DND-41 (cell line): ENCODE results near the gene GCHFR.

Experiments
- EZH2 ChIP-seq: IDR thresholded peaks from 3 replicates; pipeline ENCODE4 v1.6.1; 2012; ENCODE audit warnings: borderline replicate concordance, low read depth, mild to moderate bottlenecking, moderate library complexity, low read length, inconsistent platforms; ENCODE audit not compliant: severe bottlenecking
- TF ChIP-seq, protein P1 (sequence below): IDR thresholded peaks from 2 replicates; pipeline ENCODE4 v1.5.1; 2012; ENCODE audit warnings: borderline replicate concordance, low read length, moderate library complexity, mild to moderate bottlenecking; ENCODE audit not compliant: poor library complexity, severe bottlenecking; ENCODE audit errors: extremely low read depth

DNA sequence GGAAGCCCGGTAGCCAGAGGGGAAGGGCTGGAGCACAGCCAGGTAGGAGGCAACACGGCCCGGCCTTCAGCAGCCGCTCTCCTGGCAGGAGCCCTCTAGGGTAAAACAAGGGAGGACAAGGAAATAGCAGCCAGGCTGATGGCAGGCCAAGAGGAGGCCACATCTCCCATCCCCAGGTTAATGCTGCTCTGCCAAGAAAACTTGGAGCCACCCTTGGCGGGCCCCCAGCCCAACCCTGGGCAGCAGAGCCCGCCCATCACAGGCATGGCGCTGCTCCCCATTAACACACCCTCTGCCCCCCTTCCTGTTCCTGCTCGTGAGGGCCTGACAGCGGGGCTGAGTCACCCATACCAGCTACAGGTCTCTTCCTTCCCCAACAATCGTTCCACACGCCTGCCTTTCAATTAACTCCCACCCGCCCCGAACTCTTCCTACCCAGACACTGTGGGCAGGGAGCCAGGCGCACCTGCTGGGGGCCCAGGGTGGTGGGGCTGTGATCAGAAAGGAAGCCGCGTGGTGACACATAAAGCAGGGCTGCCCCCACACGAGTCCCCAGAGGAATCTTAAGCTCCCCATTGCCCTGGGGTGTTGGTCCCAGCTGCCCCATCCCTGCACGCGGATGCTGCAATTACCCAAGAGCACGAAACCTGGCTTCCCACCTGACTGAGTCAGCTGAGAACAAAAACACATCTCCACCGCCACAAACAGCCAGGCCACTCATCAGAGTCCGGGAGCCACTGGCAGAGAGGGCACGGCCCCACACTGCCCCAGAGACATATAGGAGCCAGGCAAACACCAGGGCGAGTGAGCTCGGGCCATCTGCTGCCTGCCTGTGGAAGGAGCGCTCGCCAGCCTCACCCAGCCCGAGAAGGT is 5.6 kb downstream of the GCHFR start, which contains the start of gene C15orf62:
- TF ChIP-seq, protein P1, sequence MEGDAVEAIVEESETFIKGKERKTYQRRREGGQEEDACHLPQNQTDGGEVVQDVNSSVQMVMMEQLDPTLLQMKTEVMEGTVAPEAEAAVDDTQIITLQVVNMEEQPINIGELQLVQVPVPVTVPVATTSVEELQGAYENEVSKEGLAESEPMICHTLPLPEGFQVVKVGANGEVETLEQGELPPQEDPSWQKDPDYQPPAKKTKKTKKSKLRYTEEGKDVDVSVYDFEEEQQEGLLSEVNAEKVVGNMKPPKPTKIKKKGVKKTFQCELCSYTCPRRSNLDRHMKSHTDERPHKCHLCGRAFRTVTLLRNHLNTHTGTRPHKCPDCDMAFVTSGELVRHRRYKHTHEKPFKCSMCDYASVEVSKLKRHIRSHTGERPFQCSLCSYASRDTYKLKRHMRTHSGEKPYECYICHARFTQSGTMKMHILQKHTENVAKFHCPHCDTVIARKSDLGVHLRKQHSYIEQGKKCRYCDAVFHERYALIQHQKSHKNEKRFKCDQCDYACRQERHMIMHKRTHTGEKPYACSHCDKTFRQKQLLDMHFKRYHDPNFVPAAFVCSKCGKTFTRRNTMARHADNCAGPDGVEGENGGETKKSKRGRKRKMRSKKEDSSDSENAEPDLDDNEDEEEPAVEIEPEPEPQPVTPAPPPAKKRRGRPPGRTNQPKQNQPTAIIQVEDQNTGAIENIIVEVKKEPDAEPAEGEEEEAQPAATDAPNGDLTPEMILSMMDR = no peak
- no peak for TF ChIP-seq EZH2
